Mucosa of descending colon (tissue), 3 donors: Measurements from ENCODE around the gene BMP6. TPM values are rescaled to one million over a fixed set of nuclear protein-coding genes. Genes with fewer than 3 reads are reported as not detected.

Experiments used
- ATAC-seq: fragments of 200-7000 bp; cut with Tn5 transposase; one replicate; pipeline ENCODE4 v1.9.1; 2020; ENCODE audit warnings: mild to moderate bottlenecking, moderate library complexity
- DNase-seq, 3 donors: peaks; one replicate each; pipeline ENCODE4 v3.0.0-alpha.2; 2020
- H3K36me3 ChIP-seq: fragments of 200-600 bp; one replicate; pipeline ENCODE4 v1.8.0; 2021; ENCODE audit warnings: low read depth, mild to moderate bottlenecking
- H3K4me1 ChIP-seq: fragments of 200-600 bp; one replicate; pipeline ENCODE4 v1.8.0; 2021; ENCODE audit warnings: low read depth, mild to moderate bottlenecking
- H3K4me3 ChIP-seq: fragments of 200-600 bp; one replicate; pipeline ENCODE4 v1.8.0; 2021; ENCODE audit warnings: mild to moderate bottlenecking
- H3K9me3 ChIP-seq: fragments of 200-600 bp; one replicate; pipeline ENCODE4 v1.8.0; 2021; ENCODE audit warnings: mild to moderate bottlenecking
- CTCF ChIP-seq: fragments of 200-600 bp; IDR thresholded peaks from one replicate; pipeline ENCODE4 v1.8.0; 2022; ENCODE audit warnings: antibody characterized with exemption, mild to moderate bottlenecking
- intact Hi-C, 2 donors: fragments of 100-400 bp; cut with DNase I in 1 of 2; cut with micrococcal nuclease in 1 of 2; formaldehyde crosslinking; loops; one replicate each; pipeline versions ENCODE4 v1.11.0 to v1.11.1; 2022; cut with DNase I, micrococcal nuclease
- total RNA-seq, 3 donors: library from RNA; stranded (reverse); fragmentation: NEBNext Ultra II Directional in 2 of 3; extraction: Animal tissue kit (Norgen Biotek cat#: 25700) in 2 of 3; gene quantifications; one replicate each; pipeline versions ENCODE4 v1.2.1 to v1.2.4, GENCODE V29; 2021 to 2023
- donor health status: DM: no; HTN: no; CAD: no; lungs with moderate emphysema.
- donor health status: DM: no; HTN: no; CAD: no.
- donor health status: DM: no; HTN: yes; CAD: no.

The BMP6 gene
- total RNA-seq, 3 donors from 2014 or later = 0.55 to 1.9 (median 0.98) TPM

DNA sequence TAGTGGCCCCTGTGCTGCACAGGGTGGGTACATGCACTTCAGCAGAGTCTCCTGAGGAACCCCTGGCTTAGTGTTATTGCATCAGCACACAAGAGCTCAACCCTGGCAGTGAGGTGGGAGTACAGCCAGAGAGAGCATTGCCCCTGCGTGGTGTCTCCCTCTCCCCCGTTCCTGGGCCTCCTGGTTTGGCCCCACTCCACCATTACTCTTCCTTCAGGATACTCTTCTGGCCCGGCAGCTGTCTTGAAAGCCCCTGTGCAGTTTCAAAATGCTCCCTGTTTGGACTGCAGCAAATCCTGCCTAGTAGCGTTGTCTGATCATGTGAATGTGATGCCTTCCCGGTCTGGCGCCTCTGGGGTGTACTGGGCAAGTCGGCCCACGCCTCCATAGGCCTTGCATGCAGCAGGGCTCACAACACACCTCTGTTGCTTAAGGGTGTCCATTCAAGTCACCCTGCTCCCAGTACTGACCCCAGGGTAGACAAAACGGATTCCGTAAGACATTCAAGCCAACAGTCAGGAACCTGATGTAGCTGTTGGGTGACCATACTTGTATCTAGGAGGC lies 152.6 kb downstream of the BMP6 start:
- DNase-seq (no peak), ATAC-seq (peak; percentile 6)
- Histone ChIP-seq H3K4me1 (no peaks in the 10 kb centered on the region), H3K9me3 (no peaks in the 10 kb centered on the region), H3K36me3 (no peaks in the 10 kb centered on the region), H3K4me3 (no peak overlapping the region)
- intact Hi-C loops = no loop called here
- TF ChIP-seq CTCF = no peak

DNA sequence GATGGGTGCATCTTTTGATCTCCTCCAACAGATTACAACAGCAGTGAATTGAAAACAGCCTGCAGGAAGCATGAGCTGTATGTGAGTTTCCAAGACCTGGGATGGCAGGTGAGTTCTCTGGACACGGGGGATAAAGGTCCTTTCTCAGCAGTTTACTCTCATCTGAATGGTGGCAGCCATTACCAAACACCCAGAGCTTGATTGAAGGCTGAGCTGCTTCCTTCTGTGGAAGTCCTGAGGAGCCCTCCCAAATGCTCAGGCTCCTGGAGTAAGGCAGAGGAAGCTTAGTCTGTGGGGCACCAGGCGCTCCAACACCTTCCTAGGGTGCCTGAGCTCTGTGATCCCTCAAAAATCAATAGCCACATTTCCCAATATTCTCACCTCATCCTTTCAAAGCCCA lies 153.1 kb downstream of the BMP6 start:
- DNase-seq (no peak), ATAC-seq (peak; percentile 11)
- H3K36me3 ChIP-seq = peaks cover 3% of the 10 kb centered on the region
- no peaks in the 10 kb centered on the region for H3K9me3 ChIP-seq
- no peak for TF ChIP-seq CTCF
- intact Hi-C loops = no loop called here
- no peaks in the 10 kb centered on the region for H3K4me1 ChIP-seq
- H3K4me3 ChIP-seq = no peak overlapping the region

DNA sequence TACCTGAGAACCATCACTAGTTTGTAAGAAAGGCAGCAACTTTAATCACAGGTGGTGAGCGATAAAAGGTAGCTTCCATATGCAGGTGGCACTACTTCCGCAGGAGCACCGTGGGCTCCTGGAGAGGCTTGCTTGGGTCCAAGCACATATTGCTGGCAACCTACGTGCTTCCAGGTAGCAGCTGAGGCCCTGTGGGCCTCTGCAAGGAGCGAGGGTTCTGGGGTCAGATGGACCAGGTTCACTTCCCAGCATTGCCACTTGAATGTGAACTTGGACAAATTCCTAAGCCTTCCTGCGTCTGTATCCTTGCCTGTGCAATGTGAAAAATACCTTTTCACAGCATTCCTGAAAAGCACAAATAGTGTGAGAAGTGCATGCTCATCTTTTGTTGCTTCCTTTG lies 153.7 kb downstream of the BMP6 start:
- DNase-seq (no peak), ATAC-seq (no peak)
- Histone ChIP-seq H3K4me1 (no peaks in the 10 kb centered on the region), H3K4me3 (no peak overlapping the region), H3K9me3 (no peaks in the 10 kb centered on the region), H3K36me3 (peaks cover 3% of the 10 kb centered on the region)
- no peak for TF ChIP-seq CTCF
- intact Hi-C loops = no loop called here

GRCh38 chr6:7879980-7880717 lies 154.2 kb downstream of the BMP6 start:
- Histone ChIP-seq H3K9me3 (no peaks in the 10 kb centered on the region), H3K36me3 (peaks cover 3% of the 10 kb centered on the region), H3K4me3 (no peak overlapping the region), H3K4me1 (no peaks in the 10 kb centered on the region)
- no peak for ATAC-seq
- intact Hi-C loops = no loop called here
- no peak for TF ChIP-seq CTCF
- DNase-seq = no peak

- Histone ChIP-seq H3K36me3 (peaks cover 3% of the 10 kb centered on the region), H3K4me3 (no peak overlapping the region), H3K9me3 (no peaks in the 10 kb centered on the region), H3K4me1 (no peaks in the 10 kb centered on the region)
- TF ChIP-seq CTCF = no peak
- intact Hi-C loops = no loop called here
- DNase-seq (no peak), ATAC-seq (no peak)
These were observed 154.8 kb downstream of the BMP6 start for GRCh38 chr6:7880718-7881107.
